ENCODE measurements around the gene KLHL29.

DNA sequence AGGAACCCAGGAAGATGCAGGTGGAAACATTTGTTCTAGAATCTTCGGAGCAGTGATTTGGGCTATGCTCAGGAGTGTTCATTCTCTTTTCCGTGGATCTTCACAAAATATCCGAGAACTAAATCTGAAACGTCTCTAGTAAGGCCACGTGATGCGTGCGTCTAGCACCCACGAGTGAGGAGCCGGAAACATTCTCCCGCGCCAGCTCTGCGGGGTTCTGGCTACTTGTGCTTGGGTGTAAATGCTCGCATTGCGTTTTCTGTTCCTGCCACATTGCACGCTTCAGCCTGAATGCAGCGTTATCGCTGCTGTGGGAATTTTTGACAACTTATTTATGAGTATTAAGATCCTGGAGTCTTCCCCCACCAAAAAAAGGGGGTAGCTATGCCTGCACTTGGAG, 71.4 kb downstream of the KLHL29 start:
- TF ChIP-seq, protein P1, sequence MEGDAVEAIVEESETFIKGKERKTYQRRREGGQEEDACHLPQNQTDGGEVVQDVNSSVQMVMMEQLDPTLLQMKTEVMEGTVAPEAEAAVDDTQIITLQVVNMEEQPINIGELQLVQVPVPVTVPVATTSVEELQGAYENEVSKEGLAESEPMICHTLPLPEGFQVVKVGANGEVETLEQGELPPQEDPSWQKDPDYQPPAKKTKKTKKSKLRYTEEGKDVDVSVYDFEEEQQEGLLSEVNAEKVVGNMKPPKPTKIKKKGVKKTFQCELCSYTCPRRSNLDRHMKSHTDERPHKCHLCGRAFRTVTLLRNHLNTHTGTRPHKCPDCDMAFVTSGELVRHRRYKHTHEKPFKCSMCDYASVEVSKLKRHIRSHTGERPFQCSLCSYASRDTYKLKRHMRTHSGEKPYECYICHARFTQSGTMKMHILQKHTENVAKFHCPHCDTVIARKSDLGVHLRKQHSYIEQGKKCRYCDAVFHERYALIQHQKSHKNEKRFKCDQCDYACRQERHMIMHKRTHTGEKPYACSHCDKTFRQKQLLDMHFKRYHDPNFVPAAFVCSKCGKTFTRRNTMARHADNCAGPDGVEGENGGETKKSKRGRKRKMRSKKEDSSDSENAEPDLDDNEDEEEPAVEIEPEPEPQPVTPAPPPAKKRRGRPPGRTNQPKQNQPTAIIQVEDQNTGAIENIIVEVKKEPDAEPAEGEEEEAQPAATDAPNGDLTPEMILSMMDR (conservative IDR thresholded peaks at IDR 0.05; ENCODE audit: low read depth in 2 of 2): no peak
- TF ChIP-seq EZH2phosphoT487 (IDR thresholded peaks at IDR 0.05; ENCODE audit: unreplicated experiment) (no peak), POLR2AphosphoS5 (IDR thresholded peaks at IDR 0.05; ENCODE audit: low read depth) (no peak), CREB1 (CRISPR knock-in tag; IDR thresholded peaks at IDR 0.05; ENCODE audit: low read depth) (no peak), EZH2 (IDR thresholded peaks at IDR 0.05; ENCODE audit: low read depth, unreplicated experiment) (no peak), NANOG (IDR thresholded peaks at IDR 0.05; ENCODE audit: borderline replicate concordance) (no peak), ZNF114 (CRISPR knock-in tag; IDR thresholded peaks at IDR 0.05) (no peak), JUNB (IDR thresholded peaks at IDR 0.05; ENCODE audit: unreplicated experiment) (no peak), ZNF331 (CRISPR knock-in tag; IDR thresholded peaks at IDR 0.05; ENCODE audit: low read depth) (no peak)
- TF ChIP-seq, protein P2, sequence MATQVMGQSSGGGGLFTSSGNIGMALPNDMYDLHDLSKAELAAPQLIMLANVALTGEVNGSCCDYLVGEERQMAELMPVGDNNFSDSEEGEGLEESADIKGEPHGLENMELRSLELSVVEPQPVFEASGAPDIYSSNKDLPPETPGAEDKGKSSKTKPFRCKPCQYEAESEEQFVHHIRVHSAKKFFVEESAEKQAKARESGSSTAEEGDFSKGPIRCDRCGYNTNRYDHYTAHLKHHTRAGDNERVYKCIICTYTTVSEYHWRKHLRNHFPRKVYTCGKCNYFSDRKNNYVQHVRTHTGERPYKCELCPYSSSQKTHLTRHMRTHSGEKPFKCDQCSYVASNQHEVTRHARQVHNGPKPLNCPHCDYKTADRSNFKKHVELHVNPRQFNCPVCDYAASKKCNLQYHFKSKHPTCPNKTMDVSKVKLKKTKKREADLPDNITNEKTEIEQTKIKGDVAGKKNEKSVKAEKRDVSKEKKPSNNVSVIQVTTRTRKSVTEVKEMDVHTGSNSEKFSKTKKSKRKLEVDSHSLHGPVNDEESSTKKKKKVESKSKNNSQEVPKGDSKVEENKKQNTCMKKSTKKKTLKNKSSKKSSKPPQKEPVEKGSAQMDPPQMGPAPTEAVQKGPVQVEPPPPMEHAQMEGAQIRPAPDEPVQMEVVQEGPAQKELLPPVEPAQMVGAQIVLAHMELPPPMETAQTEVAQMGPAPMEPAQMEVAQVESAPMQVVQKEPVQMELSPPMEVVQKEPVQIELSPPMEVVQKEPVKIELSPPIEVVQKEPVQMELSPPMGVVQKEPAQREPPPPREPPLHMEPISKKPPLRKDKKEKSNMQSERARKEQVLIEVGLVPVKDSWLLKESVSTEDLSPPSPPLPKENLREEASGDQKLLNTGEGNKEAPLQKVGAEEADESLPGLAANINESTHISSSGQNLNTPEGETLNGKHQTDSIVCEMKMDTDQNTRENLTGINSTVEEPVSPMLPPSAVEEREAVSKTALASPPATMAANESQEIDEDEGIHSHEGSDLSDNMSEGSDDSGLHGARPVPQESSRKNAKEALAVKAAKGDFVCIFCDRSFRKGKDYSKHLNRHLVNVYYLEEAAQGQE (IDR thresholded peaks at IDR 0.05; ENCODE audit: unreplicated experiment): no peak
- TF ChIP-seq, protein P3, sequence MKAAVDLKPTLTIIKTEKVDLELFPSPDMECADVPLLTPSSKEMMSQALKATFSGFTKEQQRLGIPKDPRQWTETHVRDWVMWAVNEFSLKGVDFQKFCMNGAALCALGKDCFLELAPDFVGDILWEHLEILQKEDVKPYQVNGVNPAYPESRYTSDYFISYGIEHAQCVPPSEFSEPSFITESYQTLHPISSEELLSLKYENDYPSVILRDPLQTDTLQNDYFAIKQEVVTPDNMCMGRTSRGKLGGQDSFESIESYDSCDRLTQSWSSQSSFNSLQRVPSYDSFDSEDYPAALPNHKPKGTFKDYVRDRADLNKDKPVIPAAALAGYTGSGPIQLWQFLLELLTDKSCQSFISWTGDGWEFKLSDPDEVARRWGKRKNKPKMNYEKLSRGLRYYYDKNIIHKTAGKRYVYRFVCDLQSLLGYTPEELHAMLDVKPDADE (IDR thresholded peaks at IDR 0.05): no peak
- TF ChIP-seq, protein P4, sequence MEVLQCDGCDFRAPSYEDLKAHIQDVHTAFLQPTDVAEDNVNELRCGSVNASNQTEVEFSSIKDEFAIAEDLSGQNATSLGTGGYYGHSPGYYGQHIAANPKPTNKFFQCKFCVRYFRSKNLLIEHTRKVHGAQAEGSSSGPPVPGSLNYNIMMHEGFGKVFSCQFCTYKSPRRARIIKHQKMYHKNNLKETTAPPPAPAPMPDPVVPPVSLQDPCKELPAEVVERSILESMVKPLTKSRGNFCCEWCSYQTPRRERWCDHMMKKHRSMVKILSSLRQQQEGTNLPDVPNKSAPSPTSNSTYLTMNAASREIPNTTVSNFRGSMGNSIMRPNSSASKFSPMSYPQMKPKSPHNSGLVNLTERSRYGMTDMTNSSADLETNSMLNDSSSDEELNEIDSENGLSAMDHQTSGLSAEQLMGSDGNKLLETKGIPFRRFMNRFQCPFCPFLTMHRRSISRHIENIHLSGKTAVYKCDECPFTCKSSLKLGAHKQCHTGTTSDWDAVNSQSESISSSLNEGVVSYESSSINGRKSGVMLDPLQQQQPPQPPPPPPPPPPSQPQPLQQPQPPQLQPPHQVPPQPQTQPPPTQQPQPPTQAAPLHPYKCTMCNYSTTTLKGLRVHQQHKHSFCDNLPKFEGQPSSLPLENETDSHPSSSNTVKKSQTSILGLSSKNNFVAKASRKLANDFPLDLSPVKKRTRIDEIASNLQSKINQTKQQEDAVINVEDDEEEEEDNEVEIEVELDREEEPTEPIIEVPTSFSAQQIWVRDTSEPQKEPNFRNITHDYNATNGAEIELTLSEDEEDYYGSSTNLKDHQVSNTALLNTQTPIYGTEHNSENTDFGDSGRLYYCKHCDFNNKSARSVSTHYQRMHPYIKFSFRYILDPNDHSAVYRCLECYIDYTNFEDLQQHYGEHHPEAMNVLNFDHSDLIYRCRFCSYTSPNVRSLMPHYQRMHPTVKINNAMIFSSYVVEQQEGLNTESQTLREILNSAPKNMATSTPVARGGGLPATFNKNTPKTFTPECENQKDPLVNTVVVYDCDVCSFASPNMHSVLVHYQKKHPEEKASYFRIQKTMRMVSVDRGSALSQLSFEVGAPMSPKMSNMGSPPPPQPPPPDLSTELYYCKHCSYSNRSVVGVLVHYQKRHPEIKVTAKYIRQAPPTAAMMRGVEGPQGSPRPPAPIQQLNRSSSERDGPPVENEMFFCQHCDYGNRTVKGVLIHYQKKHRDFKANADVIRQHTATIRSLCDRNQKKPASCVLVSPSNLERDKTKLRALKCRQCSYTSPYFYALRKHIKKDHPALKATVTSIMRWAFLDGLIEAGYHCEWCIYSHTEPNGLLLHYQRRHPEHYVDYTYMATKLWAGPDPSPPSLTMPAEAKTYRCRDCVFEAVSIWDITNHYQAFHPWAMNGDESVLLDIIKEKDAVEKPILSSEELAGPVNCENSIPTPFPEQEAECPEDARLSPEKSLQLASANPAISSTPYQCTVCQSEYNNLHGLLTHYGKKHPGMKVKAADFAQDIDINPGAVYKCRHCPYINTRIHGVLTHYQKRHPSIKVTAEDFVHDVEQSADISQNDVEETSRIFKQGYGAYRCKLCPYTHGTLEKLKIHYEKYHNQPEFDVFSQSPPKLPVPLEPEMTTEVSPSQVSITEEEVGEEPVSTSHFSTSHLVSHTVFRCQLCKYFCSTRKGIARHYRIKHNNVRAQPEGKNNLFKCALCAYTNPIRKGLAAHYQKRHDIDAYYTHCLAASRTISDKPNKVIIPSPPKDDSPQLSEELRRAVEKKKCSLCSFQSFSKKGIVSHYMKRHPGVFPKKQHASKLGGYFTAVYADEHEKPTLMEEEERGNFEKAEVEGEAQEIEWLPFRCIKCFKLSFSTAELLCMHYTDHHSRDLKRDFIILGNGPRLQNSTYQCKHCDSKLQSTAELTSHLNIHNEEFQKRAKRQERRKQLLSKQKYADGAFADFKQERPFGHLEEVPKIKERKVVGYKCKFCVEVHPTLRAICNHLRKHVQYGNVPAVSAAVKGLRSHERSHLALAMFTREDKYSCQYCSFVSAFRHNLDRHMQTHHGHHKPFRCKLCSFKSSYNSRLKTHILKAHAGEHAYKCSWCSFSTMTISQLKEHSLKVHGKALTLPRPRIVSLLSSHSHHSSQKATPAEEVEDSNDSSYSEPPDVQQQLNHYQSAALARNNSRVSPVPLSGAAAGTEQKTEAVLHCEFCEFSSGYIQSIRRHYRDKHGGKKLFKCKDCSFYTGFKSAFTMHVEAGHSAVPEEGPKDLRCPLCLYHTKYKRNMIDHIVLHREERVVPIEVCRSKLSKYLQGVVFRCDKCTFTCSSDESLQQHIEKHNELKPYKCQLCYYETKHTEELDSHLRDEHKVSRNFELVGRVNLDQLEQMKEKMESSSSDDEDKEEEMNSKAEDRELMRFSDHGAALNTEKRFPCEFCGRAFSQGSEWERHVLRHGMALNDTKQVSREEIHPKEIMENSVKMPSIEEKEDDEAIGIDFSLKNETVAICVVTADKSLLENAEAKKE (CRISPR knock-in tag; IDR thresholded peaks at IDR 0.05): no peak
